HepG2 (cell line): ENCODE results near the gene THY1. TPM values are rescaled to one million over a fixed set of nuclear protein-coding genes. Genes with fewer than 3 reads are reported as not detected.
A peak's percentile ranks its signal among the peaks of the same experiment; 100 is the strongest.

Experiments used
- FOXK2 ChIP-seq: fragments of 450-650 bp; IDR thresholded peaks from 2 replicates; pipeline ENCODE4 v1.6.1; 2016
- GMEB2 ChIP-seq: IDR thresholded peaks from 2 replicates; pipeline ENCODE4 v1.6.1; 2016; ENCODE audit warnings: missing biosample characterization, missing genetic modification reagents, low read depth
- KLF16 ChIP-seq, 2 experiments: sonication (generic) in 1 of 2; formaldehyde crosslinking in 1 of 2; IDR thresholded peaks; 2 replicates each; pipeline versions ENCODE4 v1.6.1 to v1.8.0; 2016 to 2023; ENCODE audit warnings: missing genetic modification reagents in 2 of 2, missing compliant biosample characterization in 1 of 2
- LCORL ChIP-seq, 2 experiments: fragments of 450-650 bp in 1 of 2; sonication (generic) in 1 of 2; formaldehyde crosslinking in 1 of 2; IDR thresholded peaks; 2 replicates each; pipeline versions ENCODE4 v1.5.0 to v1.6.1; 2017 to 2020; ENCODE audit warnings: antibody characterized with exemption in 1 of 2, missing genetic modification reagents in 1 of 2
- SRF ChIP-seq: IDR thresholded peaks from 2 replicates; pipeline ENCODE4 v1.6.1; 2011; ENCODE audit warnings: mild to moderate bottlenecking, low read depth, low read length, moderate library complexity
- STAG1 ChIP-seq: sonication (generic); formaldehyde crosslinking; IDR thresholded peaks from 2 replicates; pipeline ENCODE4 v1.4.0; 2020; ENCODE audit warnings: missing genetic modification reagents
- SUZ12 ChIP-seq: fragments of 150-350 bp; IDR thresholded peaks from 2 replicates; pipeline ENCODE4 v1.6.1; 2014; ENCODE audit warnings: low read depth, low read length
- TEF ChIP-seq: sonication (generic); formaldehyde crosslinking; IDR thresholded peaks from 2 replicates; pipeline ENCODE4 v1.5.0; 2020; ENCODE audit warnings: missing genetic modification reagents
- U2AF1 ChIP-seq: fragments of 200-400 bp; formaldehyde crosslinking; optimal IDR thresholded peaks from 2 replicates; pipeline ENCODE3; 2017; ENCODE audit warnings: mild to moderate bottlenecking, low read depth, low read length
- ZBTB44 ChIP-seq: sonication (generic); formaldehyde crosslinking; IDR thresholded peaks from 2 replicates; pipeline ENCODE4 v1.4.0; 2020; ENCODE audit warnings: missing genetic modification reagents
- ZFP36 ChIP-seq: fragments of 150-350 bp; IDR thresholded peaks from 2 replicates; pipeline ENCODE4 v1.6.1; 2018; ENCODE audit warnings: borderline replicate concordance, low read length, low read depth; ENCODE audit not compliant: partially characterized antibody
- ZNF142 ChIP-seq: sonication (generic); formaldehyde crosslinking; IDR thresholded peaks from 2 replicates; pipeline ENCODE4 v1.4.0; 2020; ENCODE audit warnings: missing genetic modification reagents
- ZNF235 ChIP-seq: sonication (generic); formaldehyde crosslinking; IDR thresholded peaks from 2 replicates; pipeline ENCODE4 v1.8.1; 2023; ENCODE audit warnings: mild to moderate bottlenecking, missing genetic modification reagents, borderline replicate concordance
- ZNF260 ChIP-seq: sonication (generic); formaldehyde crosslinking; IDR thresholded peaks from 2 replicates; pipeline ENCODE4 v1.4.0; 2020; ENCODE audit warnings: missing genetic modification reagents, low read depth, mild to moderate bottlenecking, borderline replicate concordance
- ZNF468 ChIP-seq: sonication (generic); formaldehyde crosslinking; IDR thresholded peaks from 2 replicates; pipeline ENCODE4 v1.8.0; 2022; ENCODE audit warnings: mild to moderate bottlenecking, moderate library complexity, missing genetic modification reagents
- ZNF556 ChIP-seq: sonication (generic); formaldehyde crosslinking; IDR thresholded peaks from 2 replicates; pipeline ENCODE4 v1.4.0; 2020; ENCODE audit warnings: mild to moderate bottlenecking, missing genetic modification reagents, borderline replicate concordance
- ZNF605 ChIP-seq: sonication (generic); formaldehyde crosslinking; IDR thresholded peaks from 2 replicates; pipeline ENCODE4 v1.8.0; 2022; ENCODE audit warnings: mild to moderate bottlenecking, missing genetic modification reagents
- ZNF619 ChIP-seq: sonication (generic); formaldehyde crosslinking; IDR thresholded peaks from 2 replicates; pipeline ENCODE4 v1.4.0; 2020; ENCODE audit warnings: mild to moderate bottlenecking, missing genetic modification reagents
- ZNF691 ChIP-seq: sonication (generic); formaldehyde crosslinking; IDR thresholded peaks from 2 replicates; pipeline ENCODE4 v1.4.0; 2020; ENCODE audit warnings: missing genetic modification reagents, low read depth, mild to moderate bottlenecking, borderline replicate concordance
- ZNF772 ChIP-seq: sonication (generic); formaldehyde crosslinking; IDR thresholded peaks from 2 replicates; pipeline ENCODE4 v1.5.0; 2020; ENCODE audit warnings: mild to moderate bottlenecking, missing genetic modification reagents
- polyA plus RNA-seq, 8 experiments: library from polyadenylated mRNA; depleted of rRNA in 3 of 8; stranded (reverse) in 7 of 8; unstranded in 1 of 8; fragments of >200 nt; fragmentation: Illumina TruSeq in 4 of 8; extraction: Trizol in 4 of 8; gene quantifications; 2 replicates each; pipeline versions ENCODE4 v1.2.1 to v1.2.3, GENCODE V29; 2011 to 2016; ENCODE audit warnings: low read depth in 4 of 8, missing spikeins in 1 of 8, mixed read lengths in 1 of 8; ENCODE audit not compliant: insufficient read depth in 1 of 8
- total RNA-seq, 5 experiments: library from RNA; depleted of rRNA; stranded (reverse); fragments of >200 nt; fragmentation: Illumina TruSeq; extraction: Trizol; gene quantifications; 2 replicates each; pipeline ENCODE4 v1.2.3, GENCODE V29; 2016; ENCODE audit warnings: low read depth in 1 of 5

Gene THY1
- total and polyA plus RNA-seq, 2 of the 13 experiments (the other 11 are each of a cell fraction or from before 2014, with no cell fraction given) = not detected

- TF ChIP-seq GMEB2 (CRISPR knock-in tag) (no peak), ZBTB44 (CRISPR knock-in tag) (no peak), U2AF1 (no peak), ZNF605 (CRISPR knock-in tag) (no peak), ZNF691 (CRISPR knock-in tag) (no peak), ZNF619 (CRISPR knock-in tag) (no peak), SRF (no peak), FOXK2 (no peak), ZNF235 (CRISPR knock-in tag) (no peak), ZNF260 (CRISPR knock-in tag) (no peak), ZNF142 (CRISPR knock-in tag) (no peak), ZNF772 (CRISPR knock-in tag) (no peak), ZFP36 (no peak), ZNF556 (CRISPR knock-in tag) (no peak), STAG1 (CRISPR knock-in tag) (no peak), TEF (CRISPR knock-in tag) (no peak), LCORL (IDR thresholded peaks at IDR 0.05) (no peak), LCORL (CRISPR knock-in tag; IDR thresholded peaks at IDR 0.05) (no peak), SUZ12 (no peak), ZNF468 (CRISPR knock-in tag) (no peak), KLF16 (CRISPR knock-in tag; IDR thresholded peaks at IDR 0.05) (0 out of 4 replicates have a peak, but pooled peaks of 1 of the 2 experiments have one; percentile 29)
These were observed 52.4 kb downstream of the THY1 start (continued) for GRCh38 chr11:119370486-119371046.
